ENCODE measurements around the gene PLXNA4. TPM values are rescaled to one million over a fixed set of nuclear protein-coding genes. Genes with fewer than 3 reads are reported as not detected.

Gene PLXNA4
- total RNA-seq, 4 donors from 2014 or later = 1.1 to 2.8 (median 1.4) TPM

- H3K9me3 ChIP-seq = no peaks in the 10 kb centered on the region
- TF ChIP-seq, protein P1, sequence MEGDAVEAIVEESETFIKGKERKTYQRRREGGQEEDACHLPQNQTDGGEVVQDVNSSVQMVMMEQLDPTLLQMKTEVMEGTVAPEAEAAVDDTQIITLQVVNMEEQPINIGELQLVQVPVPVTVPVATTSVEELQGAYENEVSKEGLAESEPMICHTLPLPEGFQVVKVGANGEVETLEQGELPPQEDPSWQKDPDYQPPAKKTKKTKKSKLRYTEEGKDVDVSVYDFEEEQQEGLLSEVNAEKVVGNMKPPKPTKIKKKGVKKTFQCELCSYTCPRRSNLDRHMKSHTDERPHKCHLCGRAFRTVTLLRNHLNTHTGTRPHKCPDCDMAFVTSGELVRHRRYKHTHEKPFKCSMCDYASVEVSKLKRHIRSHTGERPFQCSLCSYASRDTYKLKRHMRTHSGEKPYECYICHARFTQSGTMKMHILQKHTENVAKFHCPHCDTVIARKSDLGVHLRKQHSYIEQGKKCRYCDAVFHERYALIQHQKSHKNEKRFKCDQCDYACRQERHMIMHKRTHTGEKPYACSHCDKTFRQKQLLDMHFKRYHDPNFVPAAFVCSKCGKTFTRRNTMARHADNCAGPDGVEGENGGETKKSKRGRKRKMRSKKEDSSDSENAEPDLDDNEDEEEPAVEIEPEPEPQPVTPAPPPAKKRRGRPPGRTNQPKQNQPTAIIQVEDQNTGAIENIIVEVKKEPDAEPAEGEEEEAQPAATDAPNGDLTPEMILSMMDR (IDR thresholded peaks at IDR 0.05) = no peak
- intact Hi-C loops (cut with DNase I; ENCODE audit: low total_unique reads) = no loop called here
- H3K36me3 ChIP-seq = no peaks in the 10 kb centered on the region
- no peaks in the 10 kb centered on the region for H3K4me1 ChIP-seq
- H3K27ac ChIP-seq = no peak overlapping the region
- no peak for DNase-seq
- 87% methylated on average over 9 of the region's 9 CpGs; no CpG with 5 or more reads in 1 of the 2 donors for WGBS, 2 donors (ENCODE audit: low coverage in 1 of 2)
- H3K4me3 ChIP-seq = no peak overlapping the region
- H3K27me3 ChIP-seq = no peaks in the 10 kb centered on the region
- in situ Hi-C loops (cut with MboI; ENCODE audit: low pct_ligation_motif_present in 1 of 4, low pct_unique_long_range_greater_than_20kb in 1 of 4, low sequenced_read_pairs in 3 of 4) = no loop called here
These were observed 461.9 kb downstream of the PLXNA4 start for GRCh38 chr7:132114411-132114810.

DNA sequence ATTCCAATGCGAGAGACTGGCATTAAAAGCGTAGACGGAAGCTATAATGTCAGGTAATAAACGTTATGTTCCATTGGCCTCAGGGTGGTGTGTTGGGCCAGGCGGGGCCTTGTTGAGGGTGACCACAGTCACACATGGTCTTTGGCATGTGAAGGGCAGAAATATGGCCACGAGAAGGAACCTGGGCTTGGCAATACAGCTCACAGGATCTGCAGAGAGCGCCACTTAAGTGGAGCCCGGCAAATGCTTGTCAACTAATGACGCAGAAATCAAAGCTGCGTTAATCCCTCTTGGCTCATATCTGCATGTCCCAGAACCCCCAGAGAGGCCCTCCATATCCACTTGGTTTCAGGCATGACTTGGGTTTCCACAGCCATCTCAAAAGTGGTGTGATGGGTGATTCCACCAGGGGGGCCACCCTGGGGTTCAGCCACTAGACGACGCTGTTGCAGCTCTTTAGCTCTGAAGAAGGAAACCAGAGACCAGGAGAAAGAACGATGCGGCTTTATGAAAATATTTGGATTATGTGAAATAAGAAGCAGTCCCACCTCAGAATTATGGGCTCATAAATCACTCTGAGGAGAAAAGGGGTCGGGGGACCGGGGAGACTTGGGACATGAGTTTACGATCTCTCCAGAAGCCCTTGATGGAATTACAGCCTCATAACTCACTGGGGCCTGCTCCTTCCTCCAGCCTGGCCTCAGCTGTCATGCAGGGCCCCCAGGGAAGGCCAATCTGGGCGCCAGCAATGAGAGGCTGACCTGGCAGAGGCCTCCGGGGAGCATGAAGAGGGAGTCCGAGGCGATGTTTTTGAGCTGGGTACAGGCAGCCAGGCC is 462.5 kb downstream of the PLXNA4 start:
- H3K27me3 ChIP-seq = no peaks in the 10 kb centered on the region
- no peaks in the 10 kb centered on the region for H3K9me3 ChIP-seq
- no peaks in the 10 kb centered on the region for H3K36me3 ChIP-seq
- TF ChIP-seq POLR2AphosphoS5 (IDR thresholded peaks at IDR 0.05) = no peak
- TF ChIP-seq, protein P1 (IDR thresholded peaks at IDR 0.05) = peak in 1 of 5 experiments; percentile 13
- no peak overlapping the region for H3K27ac ChIP-seq
- no peak for DNase-seq
- intact Hi-C loops (cut with DNase I; ENCODE audit: low total_unique reads) (no loop called here), in situ Hi-C loops (cut with MboI; ENCODE audit: low pct_ligation_motif_present in 1 of 4, low pct_unique_long_range_greater_than_20kb in 1 of 4, low sequenced_read_pairs in 3 of 4) (no loop called here)
- H3K4me3 ChIP-seq = no peak overlapping the region
- H3K4me1 ChIP-seq = no peaks in the 10 kb centered on the region
- WGBS, 2 donors (ENCODE audit: low coverage in 1 of 2) = 70 to 86% methylated on average over 11 to 21 of the region's 21 CpGs

GRCh38 chr7:132112657-132113056 is 463.6 kb downstream of the PLXNA4 start:
- intact Hi-C loops (cut with DNase I; ENCODE audit: low total_unique reads) (no loop called here), in situ Hi-C loops (cut with MboI; ENCODE audit: low pct_ligation_motif_present in 1 of 4, low pct_unique_long_range_greater_than_20kb in 1 of 4, low sequenced_read_pairs in 3 of 4) (no loop called here)
- Histone ChIP-seq H3K4me3 (no peak overlapping the region), H3K9me3 (no peaks in the 10 kb centered on the region), H3K27ac (no peak overlapping the region), H3K36me3 (no peaks in the 10 kb centered on the region), H3K4me1 (no peaks in the 10 kb centered on the region), H3K27me3 (no peaks in the 10 kb centered on the region)
- TF ChIP-seq EP300 (IDR thresholded peaks at IDR 0.05; ENCODE audit: low read depth) (no peak), POLR2A (IDR thresholded peaks at IDR 0.05) (no peak), POLR2AphosphoS5 (IDR thresholded peaks at IDR 0.05) (no peak)
- TF ChIP-seq, protein P1 (IDR thresholded peaks at IDR 0.05) = no peak
- WGBS, 2 donors (ENCODE audit: low coverage in 1 of 2) = 70 to 74% methylated on average over 4 of the region's 4 CpGs
- DNase-seq = no peak

DNA sequence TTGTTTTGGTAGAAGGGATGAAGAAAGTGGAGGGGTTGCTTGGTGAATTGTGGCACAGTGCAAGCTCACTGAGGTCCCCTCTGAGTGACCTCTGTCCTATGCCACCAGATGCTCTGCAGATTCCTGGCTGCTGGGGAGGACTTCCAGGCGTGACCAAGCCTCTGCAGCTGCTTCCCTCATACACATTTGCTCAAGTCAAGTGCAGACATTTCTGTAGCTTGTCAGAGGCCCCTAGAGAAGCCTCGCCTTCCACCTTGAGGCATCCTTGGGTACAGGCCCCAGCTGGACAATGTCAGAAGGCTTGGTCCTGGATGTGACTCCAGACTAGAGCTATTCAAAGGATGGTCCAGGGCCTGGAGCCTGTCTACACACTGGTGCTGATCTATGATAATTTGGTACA is 464.2 kb downstream of the PLXNA4 start:
- H3K9me3 ChIP-seq = no peaks in the 10 kb centered on the region
- in situ Hi-C loops (cut with MboI; ENCODE audit: low pct_ligation_motif_present in 1 of 4, low pct_unique_long_range_greater_than_20kb in 1 of 4, low sequenced_read_pairs in 3 of 4) (no loop called here), intact Hi-C loops (cut with DNase I; ENCODE audit: low total_unique reads) (no loop called here)
- H3K27me3 ChIP-seq = no peaks in the 10 kb centered on the region
- H3K4me3 ChIP-seq = no peak overlapping the region
- H3K36me3 ChIP-seq = no peaks in the 10 kb centered on the region
- H3K4me1 ChIP-seq = no peaks in the 10 kb centered on the region
- TF ChIP-seq, protein P1 (IDR thresholded peaks at IDR 0.05) = no peak
- TF ChIP-seq POLR2A (IDR thresholded peaks at IDR 0.05) (no peak), POLR2AphosphoS5 (IDR thresholded peaks at IDR 0.05) (no peak), EP300 (IDR thresholded peaks at IDR 0.05; ENCODE audit: low read depth) (no peak)
- DNase-seq = no peak
- no peak overlapping the region for H3K27ac ChIP-seq
- WGBS, 2 donors (ENCODE audit: low coverage in 1 of 2) = 87% methylated on average over 2 of the region's 2 CpGs; no CpG with 5 or more reads in 1 of the 2 donors
